K562 (cell line): Measurements from ENCODE around the gene PCSK2. TPM values are rescaled to one million over a fixed set of nuclear protein-coding genes. Genes with fewer than 3 reads are reported as not detected.

Source experiments
- ATAC-seq: fragments of 200-7000 bp; cut with Tn5 transposase; 3 replicates; pipeline ENCODE4 v1.9.1; 2020; ENCODE audit warnings: moderate library complexity
- BruUV-seq: library from RNA; stranded (reverse); fragments of 400-500 nt; replicated peaks from 2 replicates; lab custom pipeline; 2021; lab: Mats Ljungman, UMichigan
- CTCF ChIA-PET: fragments of 300-600 bp; formaldehyde crosslinking; extraction: SDS; loops from one replicate; lab custom pipeline; 2021; ENCODE audit warnings: low intra/inter-chr PET ratio; lab: Yijun Ruan, JAX
- POLR2A ChIA-PET: fragments of 300-600, 350-650 bp; sonication (Branson Sonifier 250); formaldehyde crosslinking; extraction: SDS; loops from one replicate; lab custom pipeline; 2021; ENCODE audit warnings: antibody characterized with exemption, inconsistent platforms; lab: Yijun Ruan, JAX
- DNase-seq, 4 experiments: peaks; one replicate each; pipeline versions ENCODE4 v3.0.0 to v3.0.0-alpha.2; 2011 to 2018; ENCODE audit warnings: low spot score in 3 of 4, mixed read lengths in 3 of 4; ENCODE audit errors: extremely low read depth in 1 of 4
- FAIRE-seq: peaks from 2 replicates; lab custom pipeline; 2011; peaks lifted over from hg19 to GRCh38; lab: Jason Lieb, UNC
- H2AFZ ChIP-seq: 2 replicates; pipeline ENCODE4 v1.6.0; 2011; ENCODE audit warnings: low read depth, low read length, control low read depth, inconsistent platforms
- H3K27ac ChIP-seq: fragments of 200-600 bp; 3 replicates; pipeline ENCODE4 v1.8.0; 2011; ENCODE audit warnings: low read depth, mild to moderate bottlenecking, control low read depth, inconsistent platforms, low read length, moderate library complexity, mixed read lengths; ENCODE audit errors: extremely low read depth
- H3K27me3 ChIP-seq, 2 experiments: fragments of 300-600 bp in 1 of 2; 2 replicates in 1 of 2; 3 replicates in 1 of 2; pipeline versions ENCODE4 v1.6.0 to v1.8.0; 2011; ENCODE audit warnings: inconsistent platforms in 2 of 2, low read length in 2 of 2, mild to moderate bottlenecking in 1 of 2, mixed read lengths in 1 of 2, moderate library complexity in 1 of 2; ENCODE audit not compliant: control insufficient read depth in 2 of 2, insufficient read depth in 2 of 2
- H3K36me3 ChIP-seq: fragments of 300-600 bp; 3 replicates; pipeline ENCODE4 v1.8.0; 2011; ENCODE audit warnings: mild to moderate bottlenecking, low read length, inconsistent platforms; ENCODE audit not compliant: control insufficient read depth, insufficient read depth
- H3K4me1 ChIP-seq, 2 experiments: fragments of 200-600 bp in 1 of 2; replicated peaks in 1 of 2; 2 replicates in 1 of 2; 3 replicates in 1 of 2; pipeline versions ENCODE4 v1.5.1 to v1.8.0; 2011; ENCODE audit warnings: inconsistent platforms in 2 of 2, low read length in 2 of 2, mild to moderate bottlenecking in 1 of 2, mixed read lengths in 1 of 2, moderate library complexity in 1 of 2; ENCODE audit not compliant: control insufficient read depth in 2 of 2, insufficient read depth in 2 of 2
- H3K4me2 ChIP-seq: 2 replicates; pipeline ENCODE4 v1.6.1; 2011; ENCODE audit warnings: low read length, control low read depth, inconsistent platforms, mixed read lengths; ENCODE audit not compliant: insufficient read depth
- H3K4me3 ChIP-seq: fragments of 200-600 bp; sonication (generic), shearing (Covaris generic); 2 replicates; pipeline ENCODE4 v1.5.1; 2016; ENCODE audit warnings: control low read depth, inconsistent platforms
- H3K79me2 ChIP-seq: fragments of 200-600 bp; 3 replicates; pipeline ENCODE4 v1.8.0; 2011; ENCODE audit warnings: low read length, inconsistent platforms; ENCODE audit not compliant: control insufficient read depth, insufficient read depth
- H3K9ac ChIP-seq, 2 experiments: 2 replicates each; pipeline versions ENCODE4 v1.6.0 to v1.6.1; 2011; ENCODE audit warnings: low read depth in 2 of 2, low read length in 2 of 2, control low read depth in 1 of 2, inconsistent platforms in 1 of 2, mild to moderate bottlenecking in 1 of 2, mixed read lengths in 1 of 2; ENCODE audit not compliant: insufficient read depth in 1 of 2
- H3K9me1 ChIP-seq: one replicate; pipeline ENCODE4 v1.6.0; 2011; ENCODE audit warnings: inconsistent platforms, mild to moderate bottlenecking, low read length, moderate library complexity; ENCODE audit not compliant: control insufficient read depth, insufficient read depth
- H3K9me3 ChIP-seq: replicated peaks from 2 replicates; pipeline ENCODE4 v1.5.1; 2011; ENCODE audit warnings: low read depth, low read length, inconsistent platforms; ENCODE audit not compliant: control insufficient read depth, insufficient read depth
- H4K20me1 ChIP-seq: replicated peaks from 2 replicates; pipeline ENCODE4 v1.6.1; 2011; ENCODE audit warnings: low read length, inconsistent platforms, mixed read lengths; ENCODE audit not compliant: control insufficient read depth, insufficient read depth
- BCL6 ChIP-seq: fragments of 250-450 bp; sonication (Bioruptor Pico); IDR thresholded peaks from 2 replicates; pipeline ENCODE4 v1.4.0; 2020
- BRD9 ChIP-seq: fragments of 450-650 bp; IDR thresholded peaks from 2 replicates; pipeline ENCODE4 v1.6.1; 2018; ENCODE audit warnings: low read depth; ENCODE audit not compliant: partially characterized antibody
- CBX5 ChIP-seq: IDR thresholded peaks from 2 replicates; pipeline ENCODE4 v1.6.1; 2014; ENCODE audit warnings: low read depth, borderline replicate concordance
- FOXA1 ChIP-seq: fragments of 450-650 bp; IDR thresholded peaks from 2 replicates; pipeline ENCODE4 v1.6.1; 2016; ENCODE audit warnings: mild to moderate bottlenecking, borderline replicate concordance
- LARP7 ChIP-seq: fragments of 450-650 bp; IDR thresholded peaks from 2 replicates; pipeline ENCODE4 v1.6.1; 2016
- MYBL2 ChIP-seq, 2 experiments: fragments of 450-650 bp in 1 of 2; sonication (generic) in 1 of 2; formaldehyde crosslinking in 1 of 2; IDR thresholded peaks; 2 replicates each; pipeline versions ENCODE4 v1.6.1 to v1.8.1; 2017 to 2022; ENCODE audit warnings: borderline replicate concordance in 1 of 2, inconsistent platforms in 1 of 2, low read depth in 1 of 2, mild to moderate bottlenecking in 1 of 2, missing genetic modification reagents in 1 of 2, moderate library complexity in 1 of 2
- RB1 ChIP-seq: fragments of 450-650 bp; IDR thresholded peaks from 2 replicates; pipeline ENCODE4 v1.6.1; 2017; ENCODE audit warnings: low read depth, mild to moderate bottlenecking
- RBM22 ChIP-seq: fragments of 200-400 bp; formaldehyde crosslinking; IDR thresholded peaks from 2 replicates; pipeline ENCODE4 v1.6.1; 2018; ENCODE audit warnings: low read length, low read depth; ENCODE audit not compliant: poor library complexity, severe bottlenecking
- RFX1 ChIP-seq: fragments of 450-650 bp; IDR thresholded peaks from 2 replicates; pipeline ENCODE4 v1.6.1; 2016; ENCODE audit warnings: mild to moderate bottlenecking, moderate library complexity
- SRSF1 ChIP-seq: fragments of 200-400 bp; formaldehyde crosslinking; IDR thresholded peaks from 2 replicates; pipeline ENCODE4 v1.6.1; 2017; ENCODE audit warnings: mild to moderate bottlenecking, low read depth, low read length, moderate library complexity
- ZNF197 ChIP-seq: fragments of 200-800 bp; sonication (Bioruptor generic); IDR thresholded peaks from 2 replicates; pipeline ENCODE4 v1.6.1; 2016; ENCODE audit warnings: low read depth, missing genetic modification characterization, missing compliant biosample characterization
- WGBS: fragments of 100-300 bp; shearing (Covaris generic); methylation state at CpG from one replicate; pipeline ENCODE4 v1.1.6; 2016; ENCODE audit warnings: low coverage, mixed read lengths; ENCODE audit not compliant: insufficient coverage; ENCODE audit errors: missing lambda C conversion rate; 5-methylcytosine and 5-hydroxymethylcytosine counted together
- in situ Hi-C: fragments of 300-500 bp; cut with MboI; formaldehyde crosslinking; loops from 4 replicates; pipeline ENCODE4 v1.15.0; 2018; ENCODE audit warnings: inconsistent platforms, mixed read lengths
- intact Hi-C: fragments of 100-400 bp; cut with micrococcal nuclease; formaldehyde crosslinking; loops from 2 replicates; pipeline ENCODE4 v1.14.2; 2022
- polyA plus RNA-seq, 8 experiments: library from polyadenylated mRNA; depleted of rRNA in 4 of 8; stranded (reverse) in 5 of 8; unstranded in 3 of 8; fragments of >200 nt; fragmentation: Nextera tagmentation in 2 of 8; fragmentation: Illumina TruSeq in 1 of 8; extraction: Ambion mirVana in 2 of 8; extraction: Trizol in 1 of 8; gene quantifications; 2 replicates each; pipeline versions ENCODE4 v1.2.1 to v1.2.3, GENCODE V29; 2011 to 2014; ENCODE audit warnings: inconsistent platforms in 1 of 8, missing spikeins in 1 of 8
- total RNA-seq, 7 experiments: library from RNA; depleted of rRNA in 6 of 7; stranded (reverse); fragments of >200 nt in 6 of 7; fragmentation: Illumina TruSeq in 2 of 7; extraction: Trizol in 2 of 7; gene quantifications; 2 replicates each; pipeline versions ENCODE4 v1.2.1 to v1.2.3, GENCODE V29; 2011 to 2021; ENCODE audit warnings: low replicate concordance in 1 of 7
- TF ChIP-seq, protein P1 (sequence below): fragments of 250-450 bp; sonication (Bioruptor Pico); IDR thresholded peaks from 2 replicates; pipeline ENCODE4 v1.5.0; 2020; ENCODE audit warnings: mild to moderate bottlenecking
- TF ChIP-seq, protein P2 (sequence below): fragments of 250-450 bp; sonication (Bioruptor Pico); IDR thresholded peaks from 2 replicates; pipeline ENCODE4 v1.8.0; 2021; ENCODE audit warnings: moderate library complexity, mild to moderate bottlenecking, inconsistent platforms

Gene PCSK2
- total and polyA plus RNA-seq, 9 of the 15 experiments (the other 6 are each of a cell fraction or from before 2014, with no cell fraction given) = 0.04 to 0.07 (median 0.05) TPM; not detected in 6

DNA sequence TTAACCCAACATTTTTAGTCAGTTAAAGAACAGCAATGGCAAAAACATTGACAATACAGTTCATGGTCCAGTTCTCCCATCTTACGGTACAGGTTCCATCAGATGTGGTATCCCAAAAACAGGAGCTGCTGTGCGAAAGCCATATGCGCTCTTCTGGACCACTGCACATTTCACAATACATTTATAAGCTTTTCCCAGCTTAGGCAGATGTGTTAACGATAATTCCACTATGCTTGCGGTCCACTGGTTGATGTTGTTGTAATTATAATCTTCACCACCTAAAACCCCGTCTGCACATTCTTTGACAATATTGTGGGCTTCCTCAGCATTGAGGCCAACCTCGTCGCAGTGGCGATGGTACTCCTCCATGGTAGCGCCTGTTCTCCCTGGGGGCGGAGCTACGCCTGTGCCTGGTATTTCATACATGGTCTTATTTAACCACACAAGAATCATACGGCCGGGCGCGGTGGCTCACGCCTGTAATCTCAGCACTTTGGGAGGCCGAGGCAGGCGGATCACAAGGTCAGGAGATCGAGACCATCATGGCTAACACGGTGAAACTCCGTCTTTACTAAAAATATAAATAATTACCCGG, 252.3 kb downstream of the PCSK2 start:
- 0 out of 3 replicates have a peak, but pooled peaks have one; percentile 27 for ATAC-seq
- intact Hi-C loops = no loop called here
- no peaks in the 10 kb centered on the region for H3K4me1 ChIP-seq
- FAIRE-seq = no peak
- TF ChIP-seq, protein P1, sequence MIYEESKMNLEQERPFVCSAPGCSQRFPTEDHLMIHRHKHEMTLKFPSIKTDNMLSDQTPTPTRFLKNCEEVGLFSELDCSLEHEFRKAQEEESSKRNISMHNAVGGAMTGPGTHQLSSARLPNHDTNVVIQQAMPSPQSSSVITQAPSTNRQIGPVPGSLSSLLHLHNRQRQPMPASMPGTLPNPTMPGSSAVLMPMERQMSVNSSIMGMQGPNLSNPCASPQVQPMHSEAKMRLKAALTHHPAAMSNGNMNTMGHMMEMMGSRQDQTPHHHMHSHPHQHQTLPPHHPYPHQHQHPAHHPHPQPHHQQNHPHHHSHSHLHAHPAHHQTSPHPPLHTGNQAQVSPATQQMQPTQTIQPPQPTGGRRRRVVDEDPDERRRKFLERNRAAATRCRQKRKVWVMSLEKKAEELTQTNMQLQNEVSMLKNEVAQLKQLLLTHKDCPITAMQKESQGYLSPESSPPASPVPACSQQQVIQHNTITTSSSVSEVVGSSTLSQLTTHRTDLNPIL (CRISPR knock-in tag) = no peak
- TF ChIP-seq CBX5 = no peak
- TF ChIP-seq FOXA1 = no peak
- no peak for TF ChIP-seq MYBL2 (IDR thresholded peaks at IDR 0.05; ENCODE audit: low read depth)
- no peak for TF ChIP-seq MYBL2 (CRISPR knock-in tag; IDR thresholded peaks at IDR 0.05; ENCODE audit: borderline replicate concordance)
- no peak for TF ChIP-seq BRD9
- no peak for TF ChIP-seq RB1
- TF ChIP-seq RBM22 = no peak
- no peak for TF ChIP-seq SRSF1
- TF ChIP-seq, protein P2, sequence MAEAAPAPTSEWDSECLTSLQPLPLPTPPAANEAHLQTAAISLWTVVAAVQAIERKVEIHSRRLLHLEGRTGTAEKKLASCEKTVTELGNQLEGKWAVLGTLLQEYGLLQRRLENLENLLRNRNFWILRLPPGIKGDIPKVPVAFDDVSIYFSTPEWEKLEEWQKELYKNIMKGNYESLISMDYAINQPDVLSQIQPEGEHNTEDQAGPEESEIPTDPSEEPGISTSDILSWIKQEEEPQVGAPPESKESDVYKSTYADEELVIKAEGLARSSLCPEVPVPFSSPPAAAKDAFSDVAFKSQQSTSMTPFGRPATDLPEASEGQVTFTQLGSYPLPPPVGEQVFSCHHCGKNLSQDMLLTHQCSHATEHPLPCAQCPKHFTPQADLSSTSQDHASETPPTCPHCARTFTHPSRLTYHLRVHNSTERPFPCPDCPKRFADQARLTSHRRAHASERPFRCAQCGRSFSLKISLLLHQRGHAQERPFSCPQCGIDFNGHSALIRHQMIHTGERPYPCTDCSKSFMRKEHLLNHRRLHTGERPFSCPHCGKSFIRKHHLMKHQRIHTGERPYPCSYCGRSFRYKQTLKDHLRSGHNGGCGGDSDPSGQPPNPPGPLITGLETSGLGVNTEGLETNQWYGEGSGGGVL = no peak
- TF ChIP-seq RFX1 = no peak
- no peak for TF ChIP-seq ZNF197
- TF ChIP-seq BCL6 (CRISPR knock-in tag) = no peak
- TF ChIP-seq LARP7 = no peak
- no peaks in the 10 kb centered on the region for H3K36me3 ChIP-seq
- ChIA-PET CTCF (no interaction called here), POLR2A (no interaction called here)
- no peaks in the 10 kb centered on the region for H4K20me1 ChIP-seq
- no peaks in the 10 kb centered on the region for H3K9me3 ChIP-seq
- in situ Hi-C loops = no loop called here
- H3K79me2 ChIP-seq = no peaks in the 10 kb centered on the region
- DNase-seq = no peak
- BruUV-seq = no TSS peak
- no peak overlapping the region for H3K9ac ChIP-seq
- no peak overlapping the region for H3K4me2 ChIP-seq
- no peaks in the 10 kb centered on the region for H3K9me1 ChIP-seq
- peaks cover 5 to 17% of the 10 kb centered on the region in 2 experiments; a peak in 4 of 5 replicates for H3K27me3 ChIP-seq
- H3K4me3 ChIP-seq = no peak overlapping the region
- no peak overlapping the region for H2AFZ ChIP-seq
- 33% methylated on average over 22 of the region's 23 CpGs for WGBS
- no peak overlapping the region for H3K27ac ChIP-seq
